ENCODE results near the gene FBLN1.
"Not testable (repeated sequence)": the region's sequence is repeated elsewhere in the genome, so short reads cannot be mapped to it uniquely, and the experiment has no call there.

FBLN1 gene

GRCh38 chr22:45524157-45524556 is 21.5 kb downstream of the FBLN1 start:
- no peak overlapping the region for H3K27ac ChIP-seq
- no peak for DNase-seq (ENCODE audit: low read depth, low spot score)

GRCh38 chr22:45524966-45525365 is 22.3 kb downstream of the FBLN1 start:
- no peak overlapping the region for H3K27ac ChIP-seq
- no peak for DNase-seq (ENCODE audit: low read depth, low spot score)

- no peak for DNase-seq (ENCODE audit: low read depth, low spot score)
- no peak overlapping the region for H3K27ac ChIP-seq
These were observed 22.8 kb downstream of the FBLN1 start for GRCh38 chr22:45525480-45525879.

- H3K27ac ChIP-seq, result no peak overlapping the region
- DNase-seq (ENCODE audit: low read depth, low spot score), result no peak
These were observed 23.6 kb downstream of the FBLN1 start for GRCh38 chr22:45526281-45526680.

DNA sequence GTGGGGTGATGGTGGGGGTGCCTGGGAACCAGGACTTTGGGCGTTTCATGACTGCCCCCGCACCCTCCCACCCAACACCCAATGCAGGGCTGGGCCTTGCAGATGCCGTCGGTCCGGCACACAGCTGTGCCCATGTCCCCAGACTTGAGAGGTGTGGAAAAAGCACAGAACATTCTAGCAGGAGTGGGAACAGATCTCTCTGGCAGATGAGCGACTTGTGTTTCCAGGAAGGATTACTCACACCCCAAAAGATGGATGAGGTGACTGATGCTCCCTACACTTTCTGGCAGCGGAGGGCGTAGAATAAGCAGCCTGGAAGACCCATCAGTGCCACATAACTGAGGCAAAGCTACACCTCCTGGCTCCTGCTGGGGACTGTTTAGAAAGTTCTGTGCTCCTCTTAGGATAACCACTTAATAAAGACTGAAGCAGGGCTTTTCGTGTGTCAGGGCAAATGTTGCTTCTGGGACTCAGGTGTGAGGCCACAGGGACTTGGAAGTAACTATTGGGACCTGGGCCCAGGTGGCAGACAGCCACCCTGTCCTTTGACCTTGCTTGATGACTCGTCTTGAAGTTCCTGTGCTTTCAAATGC is 24.2 kb downstream of the FBLN1 start:
- DNase-seq (ENCODE audit: low read depth, low spot score), result no peak
- no peak overlapping the region for H3K27ac ChIP-seq

DNA sequence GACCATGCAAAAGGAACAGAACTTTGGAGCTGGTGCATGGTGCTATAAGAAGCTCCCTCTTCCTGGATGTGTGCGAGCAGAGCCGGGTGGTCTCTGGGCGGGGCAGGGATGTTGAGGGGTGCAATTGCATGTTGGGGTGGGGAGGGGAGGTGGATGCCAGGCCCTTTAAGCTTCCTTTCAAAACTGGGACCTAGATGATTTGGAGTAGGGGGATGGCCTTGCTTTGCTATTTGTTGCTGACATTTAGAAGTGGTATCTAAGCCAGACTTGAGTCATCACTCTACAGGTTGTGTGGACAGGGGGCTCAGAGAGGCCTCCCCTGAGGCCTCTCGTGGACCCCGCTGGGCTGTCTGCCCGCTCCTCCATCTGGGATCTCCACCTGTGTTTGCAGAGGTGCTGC is 24.8 kb downstream of the FBLN1 start:
- H3K27ac ChIP-seq, result no peak overlapping the region
- DNase-seq (ENCODE audit: low read depth, low spot score), result no peak

DNA sequence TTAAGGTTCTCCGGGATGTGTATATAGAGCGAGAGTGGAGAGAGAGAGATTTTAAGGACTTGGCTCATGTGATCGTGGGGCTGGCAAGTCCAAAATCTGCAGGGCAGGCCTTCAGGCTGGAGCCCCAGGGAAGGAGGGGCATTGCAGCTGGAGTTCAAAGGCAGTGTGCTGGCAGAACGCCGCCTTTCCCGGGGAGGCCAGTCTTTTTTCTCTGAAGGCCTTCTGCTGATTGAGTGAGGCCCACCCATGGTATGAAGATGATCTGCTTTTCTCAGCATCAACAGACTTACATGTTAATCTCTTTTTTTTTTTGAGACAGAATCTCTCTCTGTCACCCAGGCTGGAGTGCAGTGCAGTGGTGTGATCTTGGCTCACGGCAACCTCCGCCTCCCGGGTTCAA is 25.4 kb downstream of the FBLN1 start:
- H3K27ac ChIP-seq, result no peak overlapping the region
- no peak for DNase-seq (ENCODE audit: low read depth, low spot score)

GRCh38 chr22:45529105-45529504 is 26.4 kb downstream of the FBLN1 start:
- DNase-seq (ENCODE audit: low read depth, low spot score), result no peak
- H3K27ac ChIP-seq, result no peak overlapping the region

- H3K27ac ChIP-seq, result no peak overlapping the region
- DNase-seq (ENCODE audit: low read depth, low spot score), result no peak
These were observed 27.4 kb downstream of the FBLN1 start for GRCh38 chr22:45529971-45530575.

DNA sequence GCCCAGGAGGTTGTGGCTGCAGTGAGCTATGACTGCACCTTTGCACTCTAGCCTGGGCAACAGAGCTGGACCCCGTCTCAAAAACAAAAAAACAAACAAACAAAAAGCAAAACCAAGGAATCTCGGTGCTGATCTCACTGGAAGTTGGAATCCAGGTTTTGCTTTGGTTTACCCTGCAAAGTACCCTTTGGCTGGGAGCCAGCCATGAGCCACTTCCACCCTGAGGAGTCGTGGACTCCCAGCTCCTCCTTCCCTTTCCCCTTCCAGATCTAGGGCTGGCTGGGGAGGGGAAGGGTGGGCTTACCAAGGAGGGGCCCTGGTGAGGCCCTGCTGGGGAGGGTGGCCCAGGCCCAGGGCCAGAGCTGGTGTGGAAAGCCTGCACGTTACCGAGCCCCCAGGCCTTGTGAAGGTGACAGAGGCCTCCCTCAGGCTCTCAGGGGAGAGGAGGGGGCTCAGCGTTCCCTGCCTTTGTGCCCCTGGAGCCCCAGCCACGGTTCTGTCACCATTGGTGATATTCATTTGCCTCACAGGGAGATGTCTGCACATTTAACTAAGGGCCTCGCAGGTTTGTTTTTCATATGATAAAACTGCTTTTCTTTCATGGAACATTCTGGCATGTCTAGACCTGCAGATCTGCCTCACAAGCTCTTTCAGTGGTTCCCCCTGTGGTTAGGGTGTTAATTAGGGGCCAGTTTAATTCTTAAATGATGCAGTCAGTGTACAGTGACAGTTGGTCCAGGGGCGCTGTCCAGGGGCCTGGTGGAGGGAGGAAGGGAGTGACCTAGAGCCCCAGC is 29.0 kb downstream of the FBLN1 start:
- H3K27ac ChIP-seq, result peak overlapping the region; percentile 39
- DNase-seq (ENCODE audit: low read depth, low spot score), result no peak

DNA sequence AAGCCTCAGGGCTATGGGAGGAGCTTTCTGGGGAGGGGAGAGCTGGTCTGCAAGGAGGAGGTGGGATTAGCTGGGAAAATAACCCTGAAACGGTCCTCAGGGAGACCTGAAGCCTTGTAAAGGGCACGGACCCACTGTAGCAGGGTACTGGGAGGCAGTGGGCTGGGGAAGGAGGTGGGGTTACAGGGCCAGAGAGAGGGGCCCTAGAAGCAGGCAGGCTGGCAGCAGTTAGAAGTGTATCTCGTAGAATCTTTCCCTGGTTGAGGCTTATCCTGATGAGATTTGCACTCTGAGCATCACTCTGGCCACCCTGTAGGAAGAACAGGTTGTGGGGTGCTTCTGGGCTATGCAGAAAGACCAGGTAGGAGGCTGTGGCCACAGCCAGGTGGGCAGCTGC is 29.6 kb downstream of the FBLN1 start:
- no peak for DNase-seq (ENCODE audit: low read depth, low spot score)
- no peak overlapping the region for H3K27ac ChIP-seq

DNA sequence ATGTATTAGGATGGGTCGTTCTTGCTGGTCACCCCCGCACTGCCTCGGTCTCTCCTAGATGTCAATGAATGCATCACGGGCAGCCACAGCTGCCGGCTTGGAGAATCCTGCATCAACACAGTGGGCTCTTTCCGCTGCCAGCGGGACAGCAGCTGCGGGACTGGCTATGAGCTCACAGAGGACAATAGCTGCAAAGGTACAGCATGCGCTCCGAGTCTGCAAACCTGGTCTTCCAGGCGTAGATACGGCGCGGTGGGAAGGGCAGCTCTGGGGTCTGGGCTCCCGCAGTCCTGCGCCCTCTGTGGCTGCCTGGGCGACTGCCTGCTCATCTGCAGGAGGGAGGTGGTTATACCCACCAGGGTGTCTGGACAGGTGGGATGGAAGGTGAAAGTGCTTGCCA is 31.0 kb downstream of the FBLN1 start:
- no peak for DNase-seq (ENCODE audit: low read depth, low spot score)
- no peak overlapping the region for H3K27ac ChIP-seq

- H3K27ac ChIP-seq, result peak overlapping the region; percentile 20
- DNase-seq (ENCODE audit: low read depth, low spot score), result no peak
These were observed 31.9 kb downstream of the FBLN1 start for GRCh38 chr22:45534339-45535192.

DNA sequence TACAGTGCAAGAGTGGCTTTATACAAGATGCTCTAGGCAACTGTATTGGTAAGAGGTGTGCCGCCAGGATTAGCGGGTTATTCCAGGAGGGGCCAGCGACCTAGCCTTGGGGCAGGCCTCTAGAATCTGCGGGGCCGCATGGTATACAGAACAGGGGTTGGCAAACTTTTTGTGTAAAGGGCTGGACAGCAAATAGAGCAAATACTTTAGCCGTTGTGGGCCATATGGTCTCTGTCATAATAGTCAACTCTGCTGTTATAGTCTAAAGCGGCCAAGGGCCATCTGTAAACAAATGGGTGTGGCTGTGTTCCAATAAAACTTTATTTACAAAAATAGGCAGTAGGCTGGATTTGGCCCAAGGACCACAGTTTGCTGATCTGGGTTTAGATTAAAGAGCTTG is 32.6 kb downstream of the FBLN1 start:
- DNase-seq (ENCODE audit: low read depth, low spot score), result no peak
- H3K27ac ChIP-seq, result peak overlapping the region; percentile 20

- H3K27ac ChIP-seq, result peak overlapping the region; percentile 20
- not testable (repeated sequence) for DNase-seq (ENCODE audit: low read depth, low spot score)
These were observed 33.2 kb downstream of the FBLN1 start for GRCh38 chr22:45535835-45536234.

GRCh38 chr22:45537734-45538181 is 35.1 kb downstream of the FBLN1 start:
- H3K27ac ChIP-seq, result peak overlapping the region; percentile 99

GRCh38 chr22:45538281-45538680 is 35.6 kb downstream of the FBLN1 start:
- DNase-seq (ENCODE audit: low read depth, low spot score), result no peak
- H3K27ac ChIP-seq, result peak overlapping the region; percentile 99

More at GRCh38 chr22:45537734-45538181, 35.1 kb downstream of the FBLN1 start:
- peak; percentile 99 for DNase-seq (ENCODE audit: low read depth, low spot score)

DNA sequence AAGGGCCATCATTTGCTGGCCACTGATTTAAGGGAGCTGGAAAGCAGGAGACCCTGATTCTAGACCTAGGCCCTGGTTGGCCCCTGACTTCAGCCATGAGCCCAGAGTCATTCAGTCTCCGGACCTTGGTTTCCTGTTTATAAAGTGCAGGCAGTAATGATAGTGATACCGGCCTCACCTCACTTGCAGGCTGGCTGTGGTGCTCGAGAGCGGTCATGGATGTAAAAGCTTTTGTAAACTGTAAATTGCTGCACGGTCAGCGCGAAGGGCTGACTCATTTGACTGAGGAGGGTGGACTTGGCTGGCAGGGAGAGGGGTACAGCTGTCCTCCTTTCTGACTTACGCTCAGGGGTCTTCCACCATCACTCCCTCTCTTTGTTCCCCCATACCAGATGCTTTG is 37.4 kb downstream of the FBLN1 start:
- no peak overlapping the region for H3K27ac ChIP-seq
- no peak for DNase-seq (ENCODE audit: low read depth, low spot score)

- H3K27ac ChIP-seq, result no peak overlapping the region
These were observed 38.8 kb downstream of the FBLN1 start for GRCh38 chr22:45541382-45541979.

DNA sequence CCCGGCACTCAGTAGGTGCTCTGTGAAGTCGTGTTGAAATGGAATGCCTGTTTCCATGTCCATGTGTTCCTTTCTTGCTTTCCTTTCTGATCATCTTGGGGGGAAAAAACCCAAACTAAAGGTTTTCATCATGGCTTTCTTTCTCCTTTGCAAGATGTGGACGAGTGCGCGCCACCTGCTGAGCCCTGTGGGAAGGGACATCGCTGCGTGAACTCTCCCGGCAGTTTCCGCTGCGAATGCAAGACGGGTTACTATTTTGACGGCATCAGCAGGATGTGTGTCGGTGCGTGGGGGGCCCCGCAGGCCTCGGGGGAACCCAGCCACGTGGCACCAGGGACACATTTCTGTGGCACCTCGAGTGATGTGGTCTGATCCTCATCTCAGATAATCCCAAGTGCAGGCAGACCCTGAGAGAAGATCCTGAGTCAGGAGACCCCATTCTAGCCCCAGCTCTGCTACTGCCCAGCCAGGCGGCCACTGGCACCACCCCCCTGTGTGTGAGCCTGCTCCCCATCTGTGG is 39.4 kb downstream of the FBLN1 start:
- no peak overlapping the region for H3K27ac ChIP-seq
- no peak for DNase-seq (ENCODE audit: low read depth, low spot score)

More at GRCh38 chr22:45541382-45541979, 38.8 kb downstream of the FBLN1 start:
- DNase-seq (ENCODE audit: low read depth, low spot score), result no peak
